WI38 (cell line): ENCODE results near the gene CDH22.

Experiments
- H3K4me3 ChIP-seq: 2 replicates; pipeline ENCODE4 v1.5.1; 2011; ENCODE audit warnings: low read depth, mild to moderate bottlenecking, control low read depth, low read length
- TF ChIP-seq, protein P1 (sequence below): IDR thresholded peaks from 2 replicates; pipeline ENCODE4 v1.5.1; 2012; ENCODE audit warnings: low read depth, mild to moderate bottlenecking, control low read depth, low read length

The CDH22 gene

DNA sequence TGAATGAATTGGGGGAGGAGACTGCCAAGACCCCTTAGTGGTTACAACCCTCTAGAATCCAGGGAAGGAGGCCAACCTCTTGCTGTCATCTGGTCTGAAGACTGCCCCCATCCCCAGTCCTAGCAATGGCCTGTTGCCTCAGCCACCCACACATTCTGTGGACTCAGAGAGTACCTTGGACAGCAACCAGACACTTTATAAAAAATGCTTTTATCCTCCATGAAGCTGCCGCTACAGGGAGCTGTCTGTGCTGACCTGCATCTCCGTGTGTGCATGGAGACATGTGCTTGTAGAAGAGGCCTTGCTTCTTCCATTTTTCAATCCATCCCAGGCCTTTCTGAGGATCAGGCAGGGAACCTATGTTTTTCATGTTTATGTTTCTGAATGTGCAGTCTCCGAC is 15.2 kb downstream of the CDH22 start:
- TF ChIP-seq, protein P1, sequence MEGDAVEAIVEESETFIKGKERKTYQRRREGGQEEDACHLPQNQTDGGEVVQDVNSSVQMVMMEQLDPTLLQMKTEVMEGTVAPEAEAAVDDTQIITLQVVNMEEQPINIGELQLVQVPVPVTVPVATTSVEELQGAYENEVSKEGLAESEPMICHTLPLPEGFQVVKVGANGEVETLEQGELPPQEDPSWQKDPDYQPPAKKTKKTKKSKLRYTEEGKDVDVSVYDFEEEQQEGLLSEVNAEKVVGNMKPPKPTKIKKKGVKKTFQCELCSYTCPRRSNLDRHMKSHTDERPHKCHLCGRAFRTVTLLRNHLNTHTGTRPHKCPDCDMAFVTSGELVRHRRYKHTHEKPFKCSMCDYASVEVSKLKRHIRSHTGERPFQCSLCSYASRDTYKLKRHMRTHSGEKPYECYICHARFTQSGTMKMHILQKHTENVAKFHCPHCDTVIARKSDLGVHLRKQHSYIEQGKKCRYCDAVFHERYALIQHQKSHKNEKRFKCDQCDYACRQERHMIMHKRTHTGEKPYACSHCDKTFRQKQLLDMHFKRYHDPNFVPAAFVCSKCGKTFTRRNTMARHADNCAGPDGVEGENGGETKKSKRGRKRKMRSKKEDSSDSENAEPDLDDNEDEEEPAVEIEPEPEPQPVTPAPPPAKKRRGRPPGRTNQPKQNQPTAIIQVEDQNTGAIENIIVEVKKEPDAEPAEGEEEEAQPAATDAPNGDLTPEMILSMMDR: no peak
- no peak overlapping the region for H3K4me3 ChIP-seq

DNA sequence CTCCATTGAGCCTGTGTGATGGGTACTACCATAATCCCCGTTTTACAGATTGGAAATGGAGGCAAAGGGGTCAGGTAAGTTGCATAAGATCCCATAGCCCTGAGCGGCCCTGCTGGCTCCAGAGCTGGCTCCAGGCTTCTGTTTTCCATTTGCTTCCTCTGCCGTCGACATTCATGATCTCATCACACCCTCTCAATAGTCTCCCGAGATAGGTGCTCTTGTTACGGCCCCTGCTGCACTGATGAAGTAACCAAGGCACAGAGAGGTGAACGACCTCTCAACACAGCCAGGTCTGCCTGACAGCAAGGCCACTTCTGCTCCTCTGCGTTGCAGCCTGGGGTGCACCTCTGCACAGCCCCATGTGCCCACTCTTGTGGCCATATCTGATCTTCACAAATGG is 16.9 kb downstream of the CDH22 start:
- TF ChIP-seq, protein P1: no peak
- H3K4me3 ChIP-seq: no peak overlapping the region

DNA sequence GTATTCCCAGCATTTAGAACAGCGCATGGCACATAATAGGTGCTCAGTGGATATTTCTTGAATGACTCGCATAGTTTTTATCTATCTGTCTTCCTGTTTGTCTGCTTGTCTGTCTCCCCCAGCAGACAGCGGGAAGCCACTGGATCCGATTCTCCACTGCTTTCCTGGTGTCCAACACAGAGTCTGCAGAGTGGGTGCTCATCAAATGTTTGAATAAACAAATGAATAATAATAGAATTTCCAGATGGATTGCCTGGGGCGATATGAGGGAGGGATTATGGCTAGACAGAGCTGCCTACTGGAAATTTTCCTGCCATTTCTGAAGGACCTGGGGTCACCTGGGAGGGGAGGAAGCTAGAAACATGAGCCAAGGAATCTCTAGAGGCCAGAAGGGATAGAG is 18.9 kb downstream of the CDH22 start:
- TF ChIP-seq, protein P1: no peak
- H3K4me3 ChIP-seq: no peak overlapping the region

DNA sequence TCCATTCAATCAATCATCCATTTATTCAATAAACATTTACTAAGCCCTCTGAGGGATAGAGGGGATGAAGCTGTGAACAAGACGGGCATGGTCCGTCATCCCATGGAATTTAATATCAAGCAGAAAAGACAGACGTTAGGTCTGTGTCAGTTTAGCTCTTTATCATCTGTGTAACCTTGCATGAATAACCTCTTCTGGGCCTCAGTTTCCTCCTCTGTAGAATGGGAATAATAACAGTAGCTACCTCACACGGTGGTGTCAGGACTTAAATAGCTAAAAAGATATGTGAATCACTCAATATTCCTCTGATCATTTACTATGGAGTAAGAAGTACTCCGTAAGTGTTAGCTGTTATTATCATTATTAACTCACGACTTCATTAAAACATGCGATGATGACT is 21.3 kb downstream of the CDH22 start:
- no peak overlapping the region for H3K4me3 ChIP-seq
- TF ChIP-seq, protein P1: no peak

DNA sequence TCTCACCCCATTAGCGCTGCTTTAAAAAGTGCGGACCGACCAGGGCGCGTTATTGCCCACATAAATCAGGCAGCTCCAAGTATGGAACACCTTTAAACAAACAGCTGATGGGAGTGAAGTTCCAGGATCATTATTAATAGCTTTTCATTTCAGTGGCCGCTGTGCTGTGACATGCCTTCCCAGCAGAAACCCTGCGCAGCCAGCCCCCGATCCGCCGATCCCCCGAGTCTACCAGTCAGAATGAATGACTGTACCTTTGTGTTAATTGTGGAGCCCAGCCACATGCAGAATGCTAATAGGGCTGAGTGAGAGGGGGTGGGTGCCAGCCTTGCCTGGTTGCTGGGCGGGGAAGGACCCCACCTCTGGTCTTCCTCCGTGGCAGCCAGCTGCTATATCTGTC is 21.9 kb downstream of the CDH22 start:
- no peak overlapping the region for H3K4me3 ChIP-seq
- TF ChIP-seq, protein P1: no peak

DNA sequence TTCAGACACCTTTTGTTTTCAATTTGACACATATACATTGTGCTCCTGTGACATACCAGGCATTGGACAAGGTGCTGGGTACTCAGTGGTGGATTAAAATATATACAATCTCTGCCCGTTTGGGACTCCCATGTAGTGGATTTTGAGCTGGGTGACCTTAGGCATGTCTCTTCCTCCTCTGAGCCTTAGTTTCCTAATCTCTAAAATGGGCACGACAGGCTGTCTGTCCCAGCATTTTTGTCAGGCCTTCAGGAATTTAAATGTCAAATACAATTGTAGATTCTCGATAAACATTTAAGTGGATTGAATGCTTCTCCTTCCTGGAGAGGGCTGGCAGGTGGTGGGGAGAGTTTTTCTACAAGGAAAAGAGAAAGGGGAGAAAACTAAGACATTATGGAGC is 22.6 kb downstream of the CDH22 start:
- TF ChIP-seq, protein P1: no peak
- no peak overlapping the region for H3K4me3 ChIP-seq

DNA sequence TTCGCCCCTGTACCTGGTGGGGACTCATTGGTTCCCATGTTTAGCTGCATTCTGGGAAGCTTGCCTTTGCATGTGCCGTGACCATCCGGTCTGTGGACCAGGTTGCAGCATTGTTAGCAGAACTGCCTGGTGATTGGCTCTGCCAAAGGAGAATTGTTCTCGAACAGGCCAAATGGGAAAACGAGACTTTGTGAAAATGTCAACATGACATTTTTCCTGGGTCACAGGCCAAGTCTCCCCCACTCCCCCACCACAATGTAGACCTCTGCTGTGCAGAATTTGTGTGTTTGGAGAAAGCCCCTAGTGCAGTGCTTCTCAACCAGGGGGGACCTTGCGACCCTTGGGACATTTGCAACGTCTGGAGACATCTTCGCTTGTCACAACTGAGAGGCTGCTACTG is 23.2 kb downstream of the CDH22 start:
- TF ChIP-seq, protein P1: no peak
- no peak overlapping the region for H3K4me3 ChIP-seq

DNA sequence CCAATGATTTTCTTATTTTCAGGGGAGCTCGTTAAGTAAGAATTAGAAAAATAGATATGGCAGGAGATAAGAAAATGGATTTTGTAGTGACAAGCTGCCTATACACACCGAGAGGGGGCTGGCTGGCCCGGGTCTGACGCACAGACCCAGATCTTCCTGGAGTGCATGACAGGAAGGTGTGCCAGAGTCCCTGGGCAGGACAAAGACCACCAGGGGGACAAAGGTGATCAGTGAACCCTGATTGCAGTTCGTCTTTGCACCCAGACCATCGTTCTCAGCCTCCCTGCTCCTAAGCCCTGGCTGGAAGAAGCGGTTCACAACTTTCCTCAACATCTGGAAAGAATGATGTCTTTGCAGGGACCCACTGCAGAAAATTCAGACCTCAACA is 24.3 kb downstream of the CDH22 start:
- TF ChIP-seq, protein P1: no peak
- no peak overlapping the region for H3K4me3 ChIP-seq
